Common myeloid progenitor, CD34-positive (primary cell): ENCODE data around the gene COX14.
"Not testable (repeated sequence)": the region's sequence is repeated elsewhere in the genome, so short reads cannot be mapped to it uniquely, and the experiment has no call there.

Source experiments
- CTCF ChIA-PET: fragments of 350-600 bp; sonication (Branson Sonifier 250); formaldehyde crosslinking; loops from one replicate; lab custom pipeline; 2021; ENCODE audit warnings: antibody characterized with exemption; lab: Charles Lee
- POLR2A ChIA-PET: fragments of 350-600 bp; sonication (Branson Sonifier 250); formaldehyde crosslinking; loops from one replicate; lab custom pipeline; 2021; ENCODE audit warnings: antibody characterized with exemption; lab: Charles Lee
- DNase-seq, 3 donors: peaks; one replicate each; pipeline versions ENCODE4 v3.0.0 to v3.0.0-alpha.2; 2013
- H3K27ac ChIP-seq, 2 experiments: 1 replicate in 1 of 2; 2 replicates in 1 of 2; pipeline ENCODE4 v1.7.0; 2013; ENCODE audit warnings: inconsistent platforms in 2 of 2, low read length in 2 of 2, mild to moderate bottlenecking in 2 of 2, low read depth in 1 of 2, moderate library complexity in 1 of 2; ENCODE audit not compliant: severe bottlenecking in 2 of 2, insufficient read depth in 1 of 2, poor library complexity in 1 of 2
- H3K27me3 ChIP-seq, 5 experiments: replicated peaks in 2 of 5; 1 replicate in 3 of 5; 2 replicates in 2 of 5; pipeline versions ENCODE4 v1.6.1 to v1.7.0; 2013; ENCODE audit warnings: low read length in 4 of 5, mild to moderate bottlenecking in 2 of 5, moderate library complexity in 2 of 5, inconsistent platforms in 1 of 5; ENCODE audit not compliant: insufficient read depth in 5 of 5, control insufficient read depth in 4 of 5
- H3K36me3 ChIP-seq, 4 experiments: 1 replicate in 2 of 4; 2 replicates in 2 of 4; pipeline versions ENCODE4 v1.6.1 to v1.7.0; 2013; ENCODE audit warnings: low read length in 3 of 4, control low read depth in 1 of 4, mild to moderate bottlenecking in 1 of 4; ENCODE audit not compliant: control insufficient read depth in 4 of 4, insufficient read depth in 4 of 4
- H3K4me1 ChIP-seq, 4 experiments: 1 replicate in 3 of 4; 2 replicates in 1 of 4; pipeline versions ENCODE4 v1.6.1 to v1.7.1; 2013; ENCODE audit warnings: low read length in 3 of 4, mild to moderate bottlenecking in 3 of 4, control low read depth in 1 of 4, inconsistent platforms in 1 of 4, moderate library complexity in 1 of 4; ENCODE audit not compliant: control insufficient read depth in 4 of 4, insufficient read depth in 4 of 4; ENCODE audit errors: control extremely low read depth in 1 of 4
- H3K4me3 ChIP-seq, 7 experiments: 1 replicate in 4 of 7; 2 replicates in 3 of 7; pipeline versions ENCODE4 v1.5.1 to v1.7.0; 2013; ENCODE audit warnings: mild to moderate bottlenecking in 7 of 7, low read length in 6 of 7, moderate library complexity in 6 of 7, inconsistent platforms in 2 of 7, low read depth in 2 of 7, control low read depth in 1 of 7; ENCODE audit not compliant: insufficient read depth in 4 of 7, control insufficient read depth in 1 of 7; ENCODE audit errors: extremely low read depth in 1 of 7
- H3K9me3 ChIP-seq, 5 experiments: 1 replicate in 4 of 5; 2 replicates in 1 of 5; pipeline versions ENCODE4 v1.6.1 to v1.7.1; 2013; ENCODE audit warnings: low read length in 4 of 5, mild to moderate bottlenecking in 2 of 5, inconsistent platforms in 1 of 5, low read depth in 1 of 5, moderate library complexity in 1 of 5; ENCODE audit not compliant: control insufficient read depth in 4 of 5, insufficient read depth in 2 of 5; ENCODE audit errors: control extremely low read depth in 1 of 5
- WGBS: methylation state at CpG from one replicate; pipeline ENCODE4 v1.1.5; 2013; ENCODE audit not compliant: insufficient coverage; 5-methylcytosine and 5-hydroxymethylcytosine counted together

COX14 gene

DNA sequence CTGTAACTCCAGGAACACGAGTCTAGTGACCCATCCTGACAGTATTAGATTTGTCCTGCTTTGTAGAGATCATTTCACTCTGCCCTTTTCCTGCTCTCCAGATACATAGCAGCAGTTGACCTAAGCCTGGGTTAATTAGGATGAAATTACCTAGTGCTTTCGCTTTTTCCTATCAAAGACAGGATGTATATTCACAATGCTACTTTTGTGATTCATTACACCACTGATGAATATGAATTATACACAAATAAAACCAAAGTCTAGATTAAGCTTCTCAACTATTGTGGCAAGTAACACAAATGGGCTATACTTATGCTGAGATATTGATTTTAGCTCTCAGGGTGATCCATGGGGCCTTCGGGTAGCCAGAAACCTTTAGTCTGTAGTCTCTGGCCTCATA is 37.3 kb downstream of the COX14 start:
- Histone ChIP-seq H3K9me3 (no peaks in the 10 kb centered on the region), H3K4me3 (no peak overlapping the region), H3K4me1 (no peaks in the 10 kb centered on the region), H3K27me3 (no peaks in the 10 kb centered on the region), H3K36me3 (peaks cover 0 to 3% (median under 1%) of the 10 kb centered on the region in 4 experiments), H3K27ac (no peak overlapping the region)
- POLR2A ChIA-PET = interaction anchor here (0.9 kb wide), 1 partner anchor 9 kb away, joined by 4 read pairs; no protein-coding TSS in a partner anchor
- DNase-seq = no peak
- WGBS = 88% methylated on average over 1 of the region's 3 CpGs
- CTCF ChIA-PET = interaction anchor here (0.8 to 1.6 kb wide), 4 partner anchors 13 to 19 kb away, joined by 3 read pairs; no protein-coding TSS in a partner anchor

GRCh38 chr12:50151047-50151687 is 39.1 kb downstream of the COX14 start:
- CTCF ChIA-PET = interaction anchor here (1.5 to 1.7 kb wide), 2 partner anchors 16 to 25 kb away, joined by 3 to 4 read pairs; no protein-coding TSS in a partner anchor
- Histone ChIP-seq H3K36me3 (peaks cover 0 to 3% (median under 1%) of the 10 kb centered on the region in 4 experiments), H3K4me3 (no peak overlapping the region), H3K4me1 (no peaks in the 10 kb centered on the region), H3K9me3 (no peaks in the 10 kb centered on the region), H3K27ac (no peak overlapping the region), H3K27me3 (no peaks in the 10 kb centered on the region)
- 100% methylated on average over 1 of the region's 1 CpG for WGBS
- POLR2A ChIA-PET = interaction anchor here (1.6 kb wide), 1 partner anchor 16 kb away, joined by 3 read pairs; the partner anchor contains the start of gene CERS5
- no peak for DNase-seq

- 100% methylated on average over 1 of the region's 5 CpGs for WGBS
- CTCF ChIA-PET = interaction anchor here (0.6 to 5.1 kb wide), 6 partner anchors 9 to 720 kb away, joined by 3 to 18 read pairs (median 4); partner anchors contain the start of gene CERS5
- H3K4me3 ChIP-seq, H3K27ac ChIP-seq, H3K27me3 ChIP-seq, H3K36me3 ChIP-seq, H3K4me1 ChIP-seq, POLR2A ChIA-PET, H3K9me3 ChIP-seq, DNase-seq: not testable (repeated sequence)
Observed at GRCh38 chr12:50154947-50155346, 42.9 kb downstream of the COX14 start.

DNA sequence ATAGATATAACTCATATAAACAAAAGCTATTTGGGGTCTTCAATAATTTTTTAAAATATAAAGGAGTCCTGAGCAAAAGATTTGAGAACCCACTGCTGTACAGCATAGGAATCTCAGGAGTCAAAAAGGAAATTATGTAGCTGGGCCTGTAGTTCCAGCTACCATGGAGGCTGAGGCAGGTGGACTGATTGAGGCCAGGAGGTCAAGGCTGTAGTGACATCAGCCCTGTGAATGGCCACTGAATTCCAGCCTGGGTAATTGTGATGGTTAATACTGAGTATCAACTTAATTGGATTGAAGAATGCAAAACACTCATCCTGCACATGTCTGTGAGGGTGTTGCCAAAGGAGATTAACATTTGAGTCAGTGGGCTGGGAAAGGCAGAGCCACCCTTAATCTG is 44.6 kb downstream of the COX14 start:
- no peaks in the 10 kb centered on the region for H3K27me3 ChIP-seq
- H3K27ac ChIP-seq = no peak overlapping the region
- no peaks in the 10 kb centered on the region for H3K9me3 ChIP-seq
- no peak overlapping the region for H3K4me3 ChIP-seq
- POLR2A ChIA-PET = interaction anchor here (0.7 kb wide), 1 partner anchor 11 kb away, joined by 3 read pairs; no protein-coding TSS in a partner anchor
- DNase-seq = no peak
- H3K4me1 ChIP-seq = peaks cover 0 to 3% (median 0%) of the 10 kb centered on the region in 4 experiments
- CTCF ChIA-PET = interaction anchor here (0.9 to 5.1 kb wide), 7 partner anchors 9 to 45 kb away, joined by 3 to 18 read pairs (median 4); partner anchors contain the start of gene COX14
- peaks cover 2 to 5% (median 3%) of the 10 kb centered on the region in 4 experiments for H3K36me3 ChIP-seq

GRCh38 chr12:50157259-50157658 is 45.2 kb downstream of the COX14 start:
- no peak for DNase-seq
- Histone ChIP-seq H3K27me3 (no peaks in the 10 kb centered on the region), H3K4me3 (no peak overlapping the region), H3K4me1 (peaks cover 0 to 3% (median 0%) of the 10 kb centered on the region in 4 experiments), H3K9me3 (no peaks in the 10 kb centered on the region), H3K36me3 (peaks cover 2 to 5% (median 3%) of the 10 kb centered on the region in 4 experiments), H3K27ac (no peak overlapping the region)
- ChIA-PET CTCF (interaction anchor here (1.3 to 5.1 kb wide), 5 partner anchors 10 to 25 kb away, joined by 4 to 18 read pairs (median 6); no protein-coding TSS in a partner anchor), POLR2A (interaction anchor here (1.0 kb wide), 1 partner anchor 10 kb away, joined by 3 read pairs; the partner anchor contains the start of gene CERS5)
- no CpG with 5 or more reads among the region's 2 CpGs for WGBS

DNA sequence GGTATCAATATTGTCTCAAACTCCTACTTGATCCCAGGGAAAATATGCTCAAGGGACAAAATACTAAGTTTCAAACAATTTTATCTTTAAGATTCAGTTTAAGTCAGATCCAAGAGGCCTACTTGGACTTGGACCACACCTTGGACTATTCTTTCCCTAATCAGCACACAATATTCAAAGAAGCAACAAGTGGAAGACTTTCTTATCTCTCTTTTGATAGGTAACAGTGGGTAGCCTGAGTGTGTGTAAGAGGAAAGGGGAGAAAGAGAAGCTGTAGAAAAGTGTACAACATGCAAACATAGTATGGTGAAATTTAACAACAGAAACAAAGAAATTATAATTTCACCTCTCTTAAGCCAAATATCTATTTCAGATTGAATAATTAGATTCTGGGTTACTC is 48.6 kb downstream of the COX14 start:
- H3K4me3 ChIP-seq = no peak overlapping the region
- no peak for DNase-seq
- H3K9me3 ChIP-seq = no peaks in the 10 kb centered on the region
- ChIA-PET CTCF (interaction anchor here (1.2 kb wide), 1 partner anchor 16 kb away, joined by 3 read pairs; no protein-coding TSS in a partner anchor), POLR2A (no interaction called here)
- no peak overlapping the region for H3K27ac ChIP-seq
- peaks cover 0 to 5% (median 3%) of the 10 kb centered on the region in 4 experiments for H3K36me3 ChIP-seq
- H3K27me3 ChIP-seq = no peaks in the 10 kb centered on the region
- peaks cover 1 to 4% (median 4%) of the 10 kb centered on the region in 4 experiments for H3K4me1 ChIP-seq

DNA sequence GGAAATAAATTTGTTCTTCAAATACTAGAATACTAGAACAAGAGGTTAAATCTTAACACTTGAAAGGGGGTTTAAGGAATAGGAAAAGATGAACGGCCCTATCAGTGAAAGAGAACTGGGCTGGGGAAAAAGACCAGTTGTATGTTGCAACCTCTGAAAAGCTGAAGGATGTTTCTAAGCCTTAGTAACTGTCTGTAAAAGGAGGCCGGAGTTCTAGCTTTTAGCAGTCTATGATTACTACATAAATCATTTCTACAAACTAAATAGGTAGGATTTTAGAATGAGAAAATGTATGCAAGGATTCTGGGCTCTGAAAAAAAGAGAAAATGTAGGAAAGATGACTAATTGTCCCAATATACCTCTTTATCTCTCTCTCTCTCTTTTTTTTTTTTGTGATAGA is 50.2 kb downstream of the COX14 start:
- Histone ChIP-seq H3K27ac (no peak overlapping the region), H3K36me3 (peaks cover 0 to 3% (median 1%) of the 10 kb centered on the region in 4 experiments), H3K4me1 (peaks cover 7 to 15% (median 11%) of the 10 kb centered on the region in 4 experiments), H3K9me3 (no peaks in the 10 kb centered on the region), H3K4me3 (no peak overlapping the region), H3K27me3 (no peaks in the 10 kb centered on the region)
- ChIA-PET CTCF (interaction anchor here (0.9 kb wide), 1 partner anchor 13 kb away, joined by 3 read pairs; no protein-coding TSS in a partner anchor), POLR2A (no interaction called here)
- DNase-seq = no peak
- 80% methylated on average over 1 of the region's 2 CpGs for WGBS
